Activated CD4-positive, CD25-positive, alpha-beta regulatory T cell treated with anti-CD3 and anti-CD28 coated beads, Interleukin-2, amount 50 U/mL, for 24 hours (primary cell): Measurements from ENCODE around the gene ETV7.
A peak's percentile ranks its signal among the peaks of the same experiment; 100 is the strongest.
"Not testable (repeated sequence)": the region's sequence is repeated elsewhere in the genome, so short reads cannot be mapped to it uniquely, and the experiment has no call there.

Experiments
- ATAC-seq, 2 donors: fragments of 150-1000 bp; cut with Tn5 transposase; one replicate each; pipeline ENCODE4 v1.10.0; 2021; ENCODE audit warnings: mild to moderate bottlenecking in 1 of 2, moderate library complexity in 1 of 2

ETV7 gene

GRCh38 chr6:36363371-36363752 is 24.1 kb downstream of the ETV7 start:
- not testable (repeated sequence) for ATAC-seq

DNA sequence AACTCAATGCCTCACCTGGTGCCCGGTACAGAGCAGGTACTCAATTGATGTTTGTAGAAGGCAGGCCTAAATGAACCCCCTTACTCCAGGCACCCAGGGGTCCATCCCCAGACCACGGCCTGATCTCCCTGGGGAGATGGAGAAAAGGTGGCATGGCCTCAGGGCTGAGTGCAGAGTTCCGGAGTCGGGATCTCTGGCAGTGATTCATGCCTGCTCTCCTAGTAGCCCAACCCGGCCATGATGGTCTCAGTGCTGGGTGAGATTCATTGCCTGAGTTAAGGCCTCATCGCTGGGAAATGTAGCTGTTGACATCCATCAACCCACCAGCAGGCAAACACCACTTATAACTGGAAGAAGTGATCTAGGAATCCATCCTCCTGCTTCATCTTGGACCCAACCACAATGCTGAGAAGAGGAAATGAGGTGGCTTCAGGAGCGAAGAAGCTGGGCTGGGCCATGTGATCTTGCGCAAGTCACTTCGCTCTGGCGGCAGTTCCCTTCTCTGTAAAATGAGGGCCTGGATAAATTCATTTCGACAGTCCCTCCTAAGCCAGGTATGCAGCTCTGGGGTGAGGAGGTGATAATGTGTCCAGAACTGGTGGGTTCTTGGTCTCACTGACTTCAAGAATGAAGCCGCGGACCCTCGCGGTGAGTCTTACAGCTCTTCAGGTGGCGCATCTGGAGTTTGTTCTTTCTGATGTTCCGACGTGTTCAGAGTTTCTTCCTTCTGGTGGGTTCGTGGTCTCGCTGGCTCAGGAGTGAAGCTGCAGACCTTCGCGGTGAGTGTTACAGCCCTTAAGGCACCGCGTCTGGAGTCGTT is 24.7 kb downstream of the ETV7 start:
- ATAC-seq, result no peak

- no peak for ATAC-seq
Observed at GRCh38 chr6:36361071-36361470, 26.4 kb downstream of the ETV7 start.

DNA sequence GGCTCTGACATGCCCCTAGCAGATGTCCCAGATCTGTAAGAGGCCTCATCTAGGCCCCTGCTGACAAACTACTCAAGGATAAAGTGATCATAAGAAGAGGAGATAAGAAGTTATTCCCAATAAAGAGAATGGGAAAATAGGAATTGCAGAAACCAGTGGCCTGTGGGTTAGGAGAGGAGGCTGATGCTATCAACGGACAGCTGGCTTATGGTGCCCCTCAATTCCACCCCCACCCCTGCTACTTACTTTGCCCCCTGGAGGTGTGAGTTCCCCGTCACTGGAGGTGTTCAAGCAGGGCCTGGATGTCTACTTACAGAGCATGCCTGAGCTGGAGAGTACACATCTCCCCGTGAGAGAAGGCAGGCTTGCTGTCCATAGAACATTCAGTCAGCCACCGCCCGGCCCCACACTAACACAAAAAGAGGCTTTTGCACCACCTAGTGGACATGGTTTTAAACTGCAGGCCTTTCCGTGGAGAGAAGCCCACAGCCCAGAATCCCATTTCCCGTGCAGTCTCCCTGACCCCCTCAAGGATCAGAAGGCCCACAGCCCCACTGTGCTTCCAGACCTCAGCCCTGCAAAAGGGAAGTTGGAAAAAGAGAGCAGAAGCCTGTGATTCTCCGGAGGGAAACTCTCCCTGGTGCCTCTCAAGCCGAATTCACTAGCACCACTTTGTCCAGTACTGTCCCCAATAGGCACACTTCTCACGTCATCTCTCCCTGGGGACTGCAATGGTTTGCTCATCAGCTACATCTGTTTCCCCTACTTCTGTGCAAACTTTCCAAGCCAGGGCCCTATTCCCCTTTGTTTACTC is 27.0 kb downstream of the ETV7 start:
- ATAC-seq, result peak; percentile 70 to 71

GRCh38 chr6:36358226-36358915 is 29.1 kb downstream of the ETV7 start:
- no peak for ATAC-seq

DNA sequence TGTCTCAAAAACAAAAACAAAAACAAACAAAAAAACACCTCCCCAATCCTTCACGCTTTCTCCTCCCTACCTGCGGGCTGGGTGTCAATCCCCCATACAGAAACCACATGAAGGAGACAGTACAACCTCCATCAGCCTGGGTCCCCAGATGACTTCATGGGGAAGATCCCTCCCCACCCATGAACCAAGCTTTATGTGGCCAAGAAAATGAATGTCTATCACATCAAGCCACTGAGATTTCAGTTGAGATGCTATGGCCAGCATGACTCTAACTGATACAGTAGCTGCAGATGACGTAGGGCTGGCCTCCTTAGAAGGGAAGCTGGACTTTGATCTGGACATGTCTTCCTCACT is 29.6 kb downstream of the ETV7 start:
- ATAC-seq, result peak in 1 of 2 donors; percentile 44

DNA sequence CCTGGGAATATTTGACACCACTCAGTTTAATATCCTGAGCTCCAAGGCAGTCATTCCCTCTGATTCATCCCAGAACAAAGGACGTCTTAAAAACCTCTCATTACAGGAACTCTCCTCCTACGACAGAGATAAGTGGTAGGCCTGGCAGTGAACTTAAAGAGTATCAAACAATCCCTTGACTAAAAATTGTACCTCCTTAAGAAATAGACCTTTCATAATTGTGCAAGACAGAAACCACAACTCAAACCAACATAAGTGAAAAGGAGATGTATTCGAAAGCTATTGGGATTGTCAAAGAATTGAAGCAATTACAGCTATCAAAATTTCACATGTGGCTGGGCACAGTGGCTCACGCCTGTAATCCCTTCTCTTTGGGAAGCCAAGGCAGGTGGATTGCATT is 31.6 kb downstream of the ETV7 start:
- ATAC-seq, result peak in 1 of 2 donors; percentile 44

- no peak for ATAC-seq
Observed at GRCh38 chr6:36353411-36353915, 34.0 kb downstream of the ETV7 start.

GRCh38 chr6:36352477-36353157 is 34.9 kb downstream of the ETV7 start:
- ATAC-seq, result no peak

DNA sequence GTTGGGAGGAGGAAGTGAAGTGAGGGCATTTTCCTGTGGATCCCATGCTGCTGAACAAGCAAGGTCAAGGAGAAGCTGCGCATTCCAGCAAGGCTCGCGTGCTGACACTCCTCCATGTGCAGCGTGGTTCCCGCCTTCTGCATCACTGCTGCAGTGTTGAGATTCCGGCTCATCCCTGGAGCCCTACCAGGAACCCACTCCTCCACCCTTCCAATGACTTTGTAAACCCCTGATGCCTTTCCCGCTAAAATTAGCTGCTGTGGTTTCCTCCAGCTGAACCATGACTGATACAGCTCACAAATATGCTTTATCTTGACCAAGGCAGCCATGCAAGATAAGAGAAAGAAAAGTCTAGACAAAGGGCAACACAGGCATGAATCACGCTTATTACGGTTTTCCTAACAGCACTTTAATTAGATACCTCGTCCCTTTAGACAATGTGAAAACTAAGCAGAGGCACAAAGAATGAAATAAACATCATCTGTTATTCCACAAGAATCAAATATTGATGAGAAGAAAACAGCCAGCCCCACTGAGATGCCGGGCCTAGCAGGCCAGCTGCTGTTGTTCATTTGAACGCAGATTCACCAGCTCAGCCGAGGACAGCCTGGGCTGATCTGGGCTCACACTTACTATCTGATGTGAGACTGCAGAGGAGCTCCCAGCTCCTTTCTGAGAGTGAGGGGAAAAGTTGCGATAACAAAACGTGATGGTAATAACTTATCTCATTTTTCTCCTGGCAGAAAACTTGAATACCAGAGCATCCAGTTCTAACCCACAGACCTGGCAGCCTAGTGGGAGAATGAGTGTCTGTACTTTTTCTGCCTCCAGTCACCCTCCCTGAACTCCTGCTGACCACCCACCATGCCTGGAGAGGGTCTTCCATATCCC is 36.5 kb downstream of the ETV7 start:
- no peak for ATAC-seq

- ATAC-seq, result no peak
Observed at GRCh38 chr6:36350082-36350481, 37.4 kb downstream of the ETV7 start.

GRCh38 chr6:36349240-36349639 is 38.2 kb downstream of the ETV7 start:
- ATAC-seq, result no peak

DNA sequence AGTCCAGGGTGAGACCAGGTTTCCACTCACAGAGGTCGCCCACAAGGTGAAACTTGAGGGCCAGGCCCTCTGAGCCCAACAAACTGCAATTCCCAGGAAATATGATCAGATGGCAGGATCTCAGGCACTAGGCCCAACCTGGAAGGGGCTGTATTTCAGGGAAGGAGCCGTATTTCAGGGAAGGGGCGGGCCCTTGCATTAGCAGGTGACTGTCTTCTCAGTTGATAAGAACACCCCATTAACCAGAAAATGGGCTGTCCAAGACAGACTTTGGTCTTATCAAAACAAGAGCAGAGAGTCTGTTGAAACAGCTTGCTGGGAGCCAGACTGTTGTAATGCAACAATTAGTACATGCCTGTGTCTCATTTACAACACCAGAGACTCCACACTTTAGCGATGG is 39.8 kb downstream of the ETV7 start:
- no peak for ATAC-seq

DNA sequence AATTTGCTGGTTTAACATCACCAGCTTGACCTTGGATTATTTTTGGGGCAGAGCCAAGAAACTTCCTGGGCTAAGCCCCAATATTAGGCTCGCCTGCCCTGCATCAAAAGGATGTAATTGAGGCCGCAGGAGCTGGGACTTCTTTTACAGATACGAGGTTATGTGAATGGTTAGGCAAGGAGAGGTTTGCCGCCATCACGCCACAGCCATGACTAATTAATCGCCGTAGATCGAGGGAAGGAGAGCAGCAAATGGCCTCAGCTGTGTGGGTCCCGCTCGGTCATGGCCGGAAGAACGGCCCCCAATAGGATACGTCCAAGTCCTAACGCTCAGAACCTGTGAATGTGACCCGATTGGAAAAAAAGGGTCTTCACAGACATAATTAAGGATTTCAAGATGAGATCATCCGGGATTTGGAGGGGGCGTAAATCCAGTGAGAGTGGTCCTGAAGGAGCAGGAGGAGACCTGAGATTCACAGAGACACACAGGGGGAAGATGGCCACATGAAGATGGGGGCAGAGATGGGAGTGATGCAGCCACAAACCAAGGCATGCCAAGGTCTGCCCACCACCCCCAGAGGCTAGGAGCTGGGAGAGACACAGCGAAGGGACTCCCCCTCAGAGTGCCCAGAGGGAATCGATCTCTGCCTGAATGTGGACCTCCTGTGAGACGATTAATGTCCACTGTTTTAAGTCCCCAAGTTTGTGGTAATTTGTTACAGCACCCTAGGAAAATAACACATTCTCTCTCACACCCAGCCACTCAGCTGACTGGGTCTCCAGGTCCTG is 40.8 kb downstream of the ETV7 start:
- no peak for ATAC-seq

DNA sequence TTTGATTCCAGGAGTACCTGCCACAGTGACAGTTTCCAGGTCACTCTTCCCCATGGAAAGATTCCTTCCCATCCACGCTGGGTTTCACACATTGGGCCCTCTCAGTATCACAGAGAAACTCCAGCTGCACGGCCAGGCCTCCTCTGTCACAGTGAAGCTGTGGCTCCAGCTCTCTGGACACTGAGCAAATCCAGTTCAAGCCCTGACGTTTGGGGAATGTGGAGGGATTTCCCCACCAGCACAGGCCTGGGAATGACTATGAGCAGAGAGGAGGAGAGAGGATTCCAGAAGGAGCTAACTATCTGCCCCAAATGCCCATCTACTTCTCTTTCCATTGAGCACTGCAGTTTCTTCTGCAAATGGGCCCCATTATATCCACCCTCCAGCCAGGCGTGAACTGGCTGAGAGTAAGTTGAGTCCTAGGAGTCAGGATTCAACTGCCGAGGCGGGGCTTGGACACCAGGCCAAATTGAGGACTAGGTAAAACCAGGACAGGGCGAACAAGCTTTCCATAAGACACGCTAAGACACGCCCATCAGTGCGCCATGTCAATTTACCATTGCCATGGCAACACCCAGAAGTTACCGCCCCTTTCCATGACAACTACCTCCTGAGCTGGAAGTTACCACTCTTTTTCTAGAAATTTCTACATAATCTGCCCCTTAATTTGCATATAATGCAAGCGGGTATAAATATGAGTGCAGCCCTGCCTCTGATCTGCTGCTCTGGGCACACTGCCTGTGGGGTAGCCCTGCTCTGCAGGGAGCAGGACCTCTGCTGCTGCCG is 41.6 kb downstream of the ETV7 start:
- ATAC-seq, result no peak

- ATAC-seq, result no peak
Observed at GRCh38 chr6:36343109-36343680, 44.3 kb downstream of the ETV7 start.

GRCh38 chr6:36340618-36341454 is 46.6 kb downstream of the ETV7 start:
- ATAC-seq, result peak; percentile 70 to 73

- ATAC-seq, result no peak
Observed at GRCh38 chr6:36340306-36340617, 47.2 kb downstream of the ETV7 start.

DNA sequence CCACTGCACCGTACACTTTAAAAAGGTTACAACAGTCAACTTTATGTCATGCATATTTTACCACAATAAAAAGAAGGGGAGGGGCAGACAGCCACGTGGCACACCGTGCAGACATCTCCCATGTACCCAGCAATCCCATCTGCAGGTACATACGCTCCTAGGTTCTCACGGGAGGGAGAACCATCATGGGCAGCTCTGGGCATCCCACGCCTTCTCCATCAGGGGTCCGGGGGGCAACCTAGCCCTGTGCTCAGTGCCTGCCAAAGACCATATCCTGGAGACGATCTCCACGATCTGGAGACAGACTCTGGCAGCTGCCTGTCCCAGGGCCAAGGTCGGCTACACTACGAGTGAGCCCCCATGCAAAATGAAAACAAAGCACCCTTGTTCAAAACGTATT is 48.3 kb downstream of the ETV7 start:
- no peak for ATAC-seq
